CD4-positive, CD25-positive, alpha-beta regulatory T cell (primary cell): ENCODE results near the gene DDX6. TPM values are rescaled to one million over a fixed set of nuclear protein-coding genes. Genes with fewer than 3 reads are reported as not detected.
"Not testable (repeated sequence)": the region's sequence is repeated elsewhere in the genome, so short reads cannot be mapped to it uniquely, and the experiment has no call there.

Experiments used
- ATAC-seq, 2 donors: fragments of 150-1000 bp; cut with Tn5 transposase; one replicate each; pipeline ENCODE4 v1.10.0; 2021; ENCODE audit warnings: low read depth in 2 of 2, moderate number of reproducible peaks in 2 of 2, moderate library complexity in 1 of 2
- DNase-seq, 3 donors: peaks; one replicate each; pipeline versions ENCODE4 v3.0.0 to v3.0.0-alpha.2; 2012 to 2022; ENCODE audit warnings: mixed read lengths in 1 of 3
- H3K27ac ChIP-seq: one replicate; pipeline ENCODE4 v1.7.0; 2013; ENCODE audit warnings: mild to moderate bottlenecking, low read length; ENCODE audit not compliant: insufficient read depth, poor library complexity, severe bottlenecking
- H3K27me3 ChIP-seq: one replicate; pipeline ENCODE4 v1.7.0; 2013; ENCODE audit warnings: low read length; ENCODE audit not compliant: control insufficient read depth, insufficient read depth
- H3K36me3 ChIP-seq: one replicate; pipeline ENCODE4 v1.7.0; 2013; ENCODE audit warnings: mild to moderate bottlenecking, low read length, moderate library complexity; ENCODE audit not compliant: control insufficient read depth, insufficient read depth
- H3K4me1 ChIP-seq: 2 replicates; pipeline ENCODE4 v1.7.0; 2013; ENCODE audit warnings: mild to moderate bottlenecking, low read length; ENCODE audit not compliant: insufficient read depth, control insufficient read depth, poor library complexity, severe bottlenecking
- H3K4me3 ChIP-seq: one replicate; pipeline ENCODE4 v1.7.0; 2013; ENCODE audit warnings: low read depth, mild to moderate bottlenecking, low read length, moderate library complexity
- H3K9me3 ChIP-seq, 2 experiments: 1 replicate in 1 of 2; 2 replicates in 1 of 2; pipeline ENCODE4 v1.7.0; 2013; ENCODE audit warnings: low read length in 2 of 2, mild to moderate bottlenecking in 1 of 2, moderate library complexity in 1 of 2; ENCODE audit not compliant: control insufficient read depth in 2 of 2
- H3K27ac Mint-ChIP-seq, 3 donors: one replicate each; pipeline ENCODE4 v1.8.0; 2020 to 2022; ENCODE audit warnings: mild to moderate bottlenecking in 3 of 3, mixed read lengths in 3 of 3, moderate library complexity in 2 of 3
- H3K27me3 Mint-ChIP-seq: one replicate; pipeline ENCODE4 v1.8.0; 2022; ENCODE audit warnings: mild to moderate bottlenecking, mixed read lengths
- H3K36me3 Mint-ChIP-seq: one replicate; pipeline ENCODE4 v1.8.0; 2020; ENCODE audit warnings: mixed read lengths
- H3K4me1 Mint-ChIP-seq, 4 donors: one replicate each; pipeline ENCODE4 v1.8.0; 2020 to 2022; ENCODE audit warnings: mixed read lengths in 4 of 4, mild to moderate bottlenecking in 1 of 4
- H3K4me3 Mint-ChIP-seq, 4 donors: one replicate each; pipeline ENCODE4 v1.8.0; 2020 to 2022; ENCODE audit warnings: mild to moderate bottlenecking in 4 of 4, mixed read lengths in 4 of 4, moderate library complexity in 3 of 4
- H3K9me3 Mint-ChIP-seq, 7 donors: one replicate each; pipeline ENCODE4 v1.8.0; 2020 to 2022; ENCODE audit warnings: mixed read lengths in 7 of 7, mild to moderate bottlenecking in 3 of 7, moderate library complexity in 2 of 7
- polyA plus RNA-seq, 4 donors: library from polyadenylated mRNA; unstranded; fragments of 300-500 nt; fragmentation: Illumina TruSeq; gene quantifications; one replicate each; pipeline ENCODE4 v1.2.3, GENCODE V29; 2021
- total RNA-seq: library from RNA; stranded (reverse); gene quantifications from one replicate; pipeline ENCODE4 v1.2.3, GENCODE V29; 2022

Gene DDX6
- total and polyA plus RNA-seq, 5 donors from 2014 or later, result 79.0 to 293 (median 100.0) TPM

DNA sequence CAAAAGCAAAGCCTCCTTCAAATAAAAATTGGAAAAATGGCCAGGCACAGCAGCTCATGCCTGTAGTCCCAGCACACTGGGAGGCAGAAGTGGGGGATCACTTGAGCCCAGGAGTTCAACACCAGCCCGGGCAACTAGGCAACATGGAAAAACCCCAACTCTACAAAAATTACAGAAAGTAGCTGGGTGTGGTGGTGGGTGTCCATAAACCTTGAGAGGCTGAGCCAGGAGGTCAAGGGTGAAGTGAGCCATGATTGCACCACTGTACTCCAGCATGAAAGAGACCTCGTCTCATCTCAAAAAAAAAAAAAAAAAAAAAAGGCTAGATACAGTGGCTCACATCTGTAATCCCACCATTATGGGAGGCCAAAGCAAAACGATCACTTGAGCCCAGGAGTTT is 22.3 kb downstream of the DDX6 start:
- Histone ChIP-seq H3K27ac (no peak overlapping the region), H3K4me3 (peak overlapping the region; percentile 32), H3K27me3 (no peaks in the 10 kb centered on the region), H3K4me1 (peaks cover 54% of the 10 kb centered on the region), H3K9me3 (no peaks in the 10 kb centered on the region), H3K36me3 (peaks cover 79% of the 10 kb centered on the region)
- Mint-ChIP-seq H3K36me3 (peaks cover 47% of the 10 kb centered on the region), H3K4me1 (peaks cover 32 to 85% (median 49%) of the 10 kb centered on the region in 4 donors), H3K9me3 (no peaks in the 10 kb centered on the region), H3K27ac (peak overlapping the region in 2 of 3 donors; percentile 53 to 76), H3K4me3 (peak overlapping the region in 2 of 4 donors; percentile 52 to 67), H3K27me3 (no peaks in the 10 kb centered on the region)
- DNase-seq (no peak), ATAC-seq (no peak)

DNA sequence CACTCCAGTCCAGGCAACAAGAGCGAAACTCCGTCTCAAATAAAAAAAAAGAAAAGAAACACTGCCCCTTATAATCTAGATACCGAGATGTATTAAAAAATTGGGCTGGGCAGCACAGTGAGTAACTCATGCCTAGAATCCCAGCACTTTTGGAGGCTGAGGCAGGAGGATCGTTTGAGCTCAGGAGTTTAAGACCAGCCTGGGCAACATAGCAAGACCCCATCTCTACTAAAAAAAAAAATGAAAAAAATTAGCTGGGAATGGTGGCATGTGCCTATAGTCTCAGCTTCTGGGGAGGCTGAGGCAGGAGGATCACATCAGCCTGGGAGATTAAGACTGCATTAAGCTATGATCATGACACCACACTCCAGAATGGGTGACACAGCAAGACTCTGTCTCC is 24.9 kb downstream of the DDX6 start:
- H3K4me3 ChIP-seq, result no peak overlapping the region
- no peak overlapping the region for H3K27ac ChIP-seq
- no peaks in the 10 kb centered on the region for H3K27me3 Mint-ChIP-seq
- ATAC-seq (no peak), DNase-seq (no peak)
- peaks cover 51% of the 10 kb centered on the region for H3K36me3 Mint-ChIP-seq
- H3K9me3 Mint-ChIP-seq, result no peaks in the 10 kb centered on the region
- no peaks in the 10 kb centered on the region for H3K27me3 ChIP-seq
- peaks cover 27% of the 10 kb centered on the region for H3K4me1 ChIP-seq
- no peaks in the 10 kb centered on the region for H3K9me3 ChIP-seq
- H3K36me3 ChIP-seq, result peaks cover 80% of the 10 kb centered on the region
- H3K4me1 Mint-ChIP-seq, result peaks cover 21 to 69% (median 32%) of the 10 kb centered on the region in 4 donors
- H3K4me3 Mint-ChIP-seq, result no peak overlapping the region
- H3K27ac Mint-ChIP-seq, result no peak overlapping the region

DNA sequence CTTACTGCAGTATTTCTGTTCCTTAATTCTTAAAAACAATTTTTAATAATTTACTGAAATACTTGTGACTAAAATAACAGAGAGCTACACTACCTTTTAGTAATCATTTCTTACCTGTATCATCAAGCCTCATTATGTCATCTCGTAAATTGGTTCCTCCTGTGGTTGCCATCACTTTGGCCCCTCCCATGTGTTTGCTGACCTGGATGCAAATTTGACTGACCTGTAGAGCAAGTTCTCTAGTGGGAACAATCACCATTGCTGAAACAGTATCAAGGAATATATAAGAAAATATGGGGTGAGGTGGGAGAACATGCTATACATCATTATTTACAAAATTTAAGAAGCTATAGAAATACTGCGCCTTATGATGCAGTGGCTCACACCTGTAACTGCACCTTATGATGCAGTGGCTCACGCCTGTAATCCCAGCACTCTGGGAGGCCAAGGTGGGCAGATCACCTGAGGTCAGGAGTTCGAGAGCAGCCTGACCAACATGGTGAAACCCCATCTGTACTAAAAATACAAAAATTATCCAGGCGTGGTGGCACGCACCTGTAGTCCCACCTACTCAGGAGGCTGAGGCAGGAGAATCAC is 25.8 kb downstream of the DDX6 start:
- not testable (repeated sequence) for H3K27me3 Mint-ChIP-seq, DNase-seq, H3K27ac Mint-ChIP-seq, H3K27ac ChIP-seq, H3K4me3 ChIP-seq, H3K27me3 ChIP-seq, H3K9me3 ChIP-seq, ATAC-seq, H3K9me3 Mint-ChIP-seq
- H3K36me3 Mint-ChIP-seq, result peaks cover 48% of the 10 kb centered on the region
- peaks cover 81% of the 10 kb centered on the region for H3K36me3 ChIP-seq
- H3K4me1 ChIP-seq, result peaks cover 19% of the 10 kb centered on the region
- peak overlapping the region in 1 of 4 donors; percentile 16 for H3K4me3 Mint-ChIP-seq
- H3K4me1 Mint-ChIP-seq, result peaks cover 17 to 61% (median 26%) of the 10 kb centered on the region in 4 donors

- H3K9me3 ChIP-seq, result no peaks in the 10 kb centered on the region
- no peak for DNase-seq
- peaks cover 90% of the 10 kb centered on the region for H3K36me3 ChIP-seq
- ATAC-seq, result no peak
- peaks cover 1% of the 10 kb centered on the region for H3K4me1 ChIP-seq
- H3K27me3 Mint-ChIP-seq, result no peaks in the 10 kb centered on the region
- H3K4me3 Mint-ChIP-seq, result no peak overlapping the region
- peaks cover 53% of the 10 kb centered on the region for H3K36me3 Mint-ChIP-seq
- H3K4me1 Mint-ChIP-seq, result peaks cover 6 to 44% (median 14%) of the 10 kb centered on the region in 4 donors
- no peaks in the 10 kb centered on the region for H3K27me3 ChIP-seq
- H3K9me3 Mint-ChIP-seq, result no peaks in the 10 kb centered on the region
- H3K4me3 ChIP-seq, result no peak overlapping the region
- H3K27ac Mint-ChIP-seq, result peak overlapping the region in 1 of 3 donors; percentile 5
- H3K27ac ChIP-seq, result no peak overlapping the region
Observed at GRCh38 chr11:118763041-118763440, 27.9 kb downstream of the DDX6 start.

DNA sequence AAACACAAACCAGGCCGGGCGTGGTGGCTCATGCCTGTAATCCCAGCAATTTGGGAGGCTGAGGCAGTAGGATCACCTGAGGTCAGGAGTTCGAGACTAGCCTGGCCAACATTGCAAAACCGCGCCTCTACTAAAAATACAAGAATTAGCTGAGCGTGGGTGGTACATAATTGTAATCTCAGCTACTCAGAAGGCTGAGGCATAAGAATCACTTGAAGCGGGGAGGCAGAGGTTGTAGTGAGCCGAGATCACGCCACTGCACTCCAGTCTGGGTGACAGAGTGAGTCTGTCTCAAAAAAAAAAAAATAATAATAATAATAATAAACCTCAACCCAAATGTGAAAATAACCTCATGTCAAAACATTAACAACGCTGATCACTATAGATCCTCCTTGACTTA is 29.0 kb downstream of the DDX6 start:
- H3K9me3 Mint-ChIP-seq, DNase-seq, H3K27ac ChIP-seq, H3K4me3 ChIP-seq, H3K4me3 Mint-ChIP-seq, H3K4me1 ChIP-seq, H3K27me3 Mint-ChIP-seq, ATAC-seq, H3K9me3 ChIP-seq, H3K27me3 ChIP-seq: not testable (repeated sequence)
- H3K36me3 ChIP-seq, result peaks cover 90% of the 10 kb centered on the region
- Mint-ChIP-seq H3K27ac (peak overlapping the region in 1 of 3 donors; percentile 53), H3K4me1 (peaks cover 4 to 37% (median 13%) of the 10 kb centered on the region in 4 donors), H3K36me3 (peaks cover 50% of the 10 kb centered on the region)

DNA sequence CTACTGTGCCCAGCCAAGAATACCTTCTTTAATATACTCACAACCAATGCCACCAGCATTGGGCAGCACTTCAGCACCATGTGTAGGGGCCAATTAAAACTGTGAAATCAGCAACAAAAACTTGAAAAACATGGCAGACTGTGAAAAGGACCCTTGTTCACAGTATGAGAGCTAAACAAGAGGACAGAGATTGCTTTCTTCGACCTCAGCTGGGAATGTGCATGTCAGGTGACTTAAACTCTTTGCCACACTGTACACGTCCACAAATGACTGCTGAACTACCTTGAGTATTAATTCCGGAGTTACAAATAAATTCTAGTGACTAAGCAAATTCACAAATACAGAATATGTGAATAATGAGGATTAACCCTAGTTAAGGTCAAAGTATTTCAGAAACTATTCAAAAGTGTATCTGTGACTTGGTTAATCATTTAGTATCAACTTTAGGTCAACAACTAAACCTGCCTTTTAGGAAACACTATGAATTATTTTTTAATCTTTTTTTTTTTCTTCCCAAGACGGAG is 33.0 kb downstream of the DDX6 start:
- no peaks in the 10 kb centered on the region for H3K9me3 ChIP-seq
- peaks cover 44% of the 10 kb centered on the region for H3K36me3 Mint-ChIP-seq
- H3K9me3 Mint-ChIP-seq, result no peaks in the 10 kb centered on the region
- no peak for ATAC-seq
- no peak overlapping the region for H3K4me3 ChIP-seq
- H3K27ac Mint-ChIP-seq, result peak overlapping the region in 1 of 3 donors; percentile 71
- H3K4me3 Mint-ChIP-seq, result no peak overlapping the region
- no peaks in the 10 kb centered on the region for H3K27me3 Mint-ChIP-seq
- H3K27ac ChIP-seq, result no peak overlapping the region
- peaks cover 97% of the 10 kb centered on the region for H3K36me3 ChIP-seq
- no peaks in the 10 kb centered on the region for H3K4me1 ChIP-seq
- peaks cover 0 to 15% (median 5%) of the 10 kb centered on the region in 4 donors for H3K4me1 Mint-ChIP-seq
- no peaks in the 10 kb centered on the region for H3K27me3 ChIP-seq
- DNase-seq, result no peak

GRCh38 chr11:118752654-118753053 is 38.3 kb downstream of the DDX6 start:
- Mint-ChIP-seq H3K27me3 (no peaks in the 10 kb centered on the region), H3K36me3 (peaks cover 33% of the 10 kb centered on the region)

GRCh38 chr11:118749429-118749828 is 41.5 kb downstream of the DDX6 start:
- no peak overlapping the region for H3K4me3 Mint-ChIP-seq
- no peak for DNase-seq
- H3K4me1 Mint-ChIP-seq, result peaks cover 6 to 27% (median 19%) of the 10 kb centered on the region in 4 donors
- no peak for ATAC-seq
- no peaks in the 10 kb centered on the region for H3K9me3 Mint-ChIP-seq
- Histone ChIP-seq H3K27ac (no peak overlapping the region), H3K9me3 (no peaks in the 10 kb centered on the region), H3K36me3 (peaks cover 58% of the 10 kb centered on the region), H3K27me3 (no peaks in the 10 kb centered on the region), H3K4me1 (no peaks in the 10 kb centered on the region), H3K4me3 (no peak overlapping the region)
- peak overlapping the region in 2 of 3 donors; percentile 25 to 73 for H3K27ac Mint-ChIP-seq
- no peaks in the 10 kb centered on the region for H3K27me3 Mint-ChIP-seq
- H3K36me3 Mint-ChIP-seq, result peaks cover 27% of the 10 kb centered on the region

More at GRCh38 chr11:118752654-118753053, 38.3 kb downstream of the DDX6 start:
- H3K27ac ChIP-seq, result no peak overlapping the region
- peaks cover 6 to 27% (median 19%) of the 10 kb centered on the region in 4 donors for H3K4me1 Mint-ChIP-seq
- no peak overlapping the region for H3K4me3 Mint-ChIP-seq
- H3K9me3 Mint-ChIP-seq, result no peaks in the 10 kb centered on the region
- DNase-seq (no peak), ATAC-seq (no peak)
- H3K9me3 ChIP-seq, result no peaks in the 10 kb centered on the region
- H3K27me3 ChIP-seq, result no peaks in the 10 kb centered on the region
- peak overlapping the region in 1 of 3 donors; percentile 52 for H3K27ac Mint-ChIP-seq
- H3K4me3 ChIP-seq, result no peak overlapping the region
- H3K4me1 ChIP-seq, result no peaks in the 10 kb centered on the region
- H3K36me3 ChIP-seq, result peaks cover 91% of the 10 kb centered on the region
